ENCODE results near the gene SCN4A.

GRCh38 chr17:63925615-63926014, 47.1 kb downstream of the SCN4A start:
- no peak for TF ChIP-seq EP300 (IDR thresholded peaks at IDR 0.05)
- TF ChIP-seq POLR2A (IDR thresholded peaks at IDR 0.05), result no peak

All from upper lobe of left lung (tissue), 4 donors.